Mucosa of gallbladder (tissue), 1 donor: ENCODE measurements around the gene GPC6. TPM values are rescaled to one million over a fixed set of nuclear protein-coding genes. Genes with fewer than 3 reads are reported as not detected.
"Not testable (repeated sequence)": the region's sequence is repeated elsewhere in the genome, so short reads cannot be mapped to it uniquely, and the experiment has no call there.

ENCODE experiments used
- DNase-seq: peaks from one replicate; pipeline ENCODE4 v3.0.0-alpha.2; 2020; ENCODE audit warnings: low spot score
- total RNA-seq: library from RNA; stranded (reverse); gene quantifications from one replicate; pipeline ENCODE4 v1.2.1, GENCODE V29; 2021
- donor health status: DM: no; HTN: no; CAD: no.

GPC6 gene
- 24.0 TPM for total RNA-seq

DNA sequence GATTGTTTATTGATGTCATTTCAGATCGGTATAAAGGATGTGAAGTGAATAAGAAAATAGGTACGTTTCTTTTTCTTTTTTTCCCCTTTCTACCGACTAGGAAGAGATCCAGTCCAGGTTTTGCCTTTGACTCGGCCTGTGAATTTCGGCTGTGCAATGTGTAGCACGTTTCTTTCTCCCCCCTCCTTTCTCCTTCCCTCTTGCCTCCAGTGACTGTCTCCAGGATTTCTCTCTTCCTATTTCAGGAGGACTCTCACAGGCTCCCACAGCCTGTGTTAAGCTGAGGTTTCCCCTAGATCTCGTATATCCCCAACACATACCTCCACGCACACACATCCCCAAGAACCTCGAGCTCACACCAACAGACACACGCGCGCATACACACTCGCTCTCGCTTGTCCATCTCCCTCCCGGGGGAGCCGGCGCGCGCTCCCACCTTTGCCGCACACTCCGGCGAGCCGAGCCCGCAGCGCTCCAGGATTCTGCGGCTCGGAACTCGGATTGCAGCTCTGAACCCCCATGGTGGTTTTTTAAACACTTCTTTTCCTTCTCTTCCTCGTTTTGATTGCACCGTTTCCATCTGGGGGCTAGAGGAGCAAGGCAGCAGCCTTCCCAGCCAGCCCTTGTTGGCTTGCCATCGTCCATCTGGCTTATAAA, at the start of gene GPC6:
Gene GPC6 (plus strand): TSS at position 185 of the 657 bp plus-strand sequence.
- peak; percentile 48 for DNase-seq

DNA sequence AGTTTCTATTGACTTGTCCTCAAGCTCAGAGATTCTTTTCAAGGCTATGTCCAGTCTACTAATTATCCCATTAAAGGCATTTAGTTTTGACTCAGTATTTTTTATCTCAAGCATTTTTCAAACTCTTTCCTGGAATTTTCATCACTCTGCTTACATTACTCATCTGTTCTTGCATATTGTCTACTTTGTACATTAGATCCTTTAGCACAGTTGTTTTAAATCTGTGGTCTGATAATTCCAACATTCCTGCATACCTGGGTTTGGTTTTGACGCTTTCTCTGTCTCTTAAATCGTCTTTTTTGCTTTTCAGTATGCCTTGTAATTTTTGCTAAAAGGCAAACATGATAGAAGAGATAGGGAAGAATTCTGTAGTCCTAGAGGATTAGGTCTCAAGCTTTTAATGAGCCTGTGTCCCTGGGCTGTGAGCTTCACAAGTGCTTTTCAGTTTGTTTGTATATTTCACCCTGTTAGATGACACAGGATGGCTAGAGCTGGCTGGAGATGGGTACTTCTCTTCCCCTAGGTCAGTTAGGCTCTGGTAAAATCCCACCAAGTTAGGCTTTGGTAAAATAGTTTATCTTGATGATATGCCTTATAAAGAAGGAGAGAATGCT, 46.1 kb upstream of the GPC6 start:
- DNase-seq: no peak

DNA sequence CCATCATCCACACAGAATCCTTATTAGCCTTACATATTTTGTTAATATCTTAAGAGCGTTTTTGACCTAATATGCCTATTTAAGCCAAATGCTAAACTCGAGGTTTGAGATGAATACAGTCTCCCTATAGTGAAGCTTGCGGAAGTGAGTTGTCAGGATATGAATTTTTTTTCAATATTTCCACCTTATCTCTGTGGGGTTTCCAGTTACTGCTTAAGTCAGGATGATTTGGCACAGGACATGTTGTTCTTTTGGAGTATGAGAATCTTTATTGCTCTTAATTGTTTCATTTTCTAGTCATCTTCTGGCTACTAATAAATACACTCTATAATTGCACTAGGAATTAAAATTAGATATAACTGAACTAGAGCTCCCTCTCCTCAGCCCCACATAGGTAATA, 44.2 kb upstream of the GPC6 start:
- DNase-seq: no peak

DNA sequence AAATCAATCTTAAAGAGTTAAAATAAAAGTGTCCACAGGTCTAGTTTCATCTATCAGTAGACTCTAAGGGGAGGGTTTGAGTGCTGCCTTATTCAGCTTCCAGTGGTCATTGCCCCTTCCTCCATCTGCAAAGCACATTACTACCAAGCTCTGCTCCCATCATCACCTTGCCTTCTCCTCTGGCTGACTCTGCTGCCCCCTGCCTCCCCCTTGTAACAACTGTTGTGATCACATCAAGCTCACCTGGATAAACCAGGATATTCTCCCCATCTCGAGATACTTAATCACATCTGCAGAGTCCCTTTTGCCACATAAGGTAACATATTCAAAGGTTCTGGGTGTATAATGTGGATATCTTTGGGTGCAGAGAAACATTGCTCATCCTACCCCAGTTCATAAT, 43.3 kb upstream of the GPC6 start:
- DNase-seq: no peak

DNA sequence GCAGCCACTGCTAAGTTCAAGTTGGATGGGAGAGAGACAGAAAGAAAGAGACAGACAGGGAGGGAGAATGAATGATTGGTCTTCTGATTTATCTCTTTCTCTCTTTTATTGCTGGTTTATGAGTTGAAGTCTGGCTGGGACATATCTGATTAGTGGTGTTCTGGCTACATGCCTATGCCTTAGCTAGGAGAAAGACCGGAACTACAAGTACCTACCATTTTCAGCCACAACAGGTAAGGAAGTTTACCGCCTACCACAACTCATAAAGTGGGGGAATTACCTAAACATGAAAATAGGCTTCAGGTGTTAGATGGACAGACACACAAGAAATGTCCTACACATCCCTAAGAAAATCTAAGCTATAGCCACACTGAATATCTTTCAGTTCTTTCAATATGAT, 36.6 kb upstream of the GPC6 start:
- DNase-seq: no peak

DNA sequence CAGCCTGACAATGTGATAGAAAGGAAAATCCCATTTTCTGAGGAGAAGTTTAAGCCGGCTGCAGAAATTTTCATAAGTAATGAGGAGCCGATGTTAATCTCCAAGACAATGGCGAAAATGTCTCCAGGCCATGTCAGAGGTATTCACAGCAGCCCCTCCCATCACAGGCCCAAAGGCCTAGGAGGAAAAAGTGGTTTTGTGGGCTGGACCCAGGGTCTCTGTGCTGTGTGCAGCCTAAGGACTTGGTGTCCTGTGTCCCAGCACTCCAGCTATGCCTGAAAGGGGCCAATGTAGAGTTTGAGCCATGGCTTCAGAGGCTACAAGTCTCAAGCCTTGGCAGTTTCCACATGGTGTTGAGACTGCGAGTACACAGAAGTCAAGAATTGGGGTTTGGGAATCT, 32.9 kb upstream of the GPC6 start:
- no peak for DNase-seq

DNA sequence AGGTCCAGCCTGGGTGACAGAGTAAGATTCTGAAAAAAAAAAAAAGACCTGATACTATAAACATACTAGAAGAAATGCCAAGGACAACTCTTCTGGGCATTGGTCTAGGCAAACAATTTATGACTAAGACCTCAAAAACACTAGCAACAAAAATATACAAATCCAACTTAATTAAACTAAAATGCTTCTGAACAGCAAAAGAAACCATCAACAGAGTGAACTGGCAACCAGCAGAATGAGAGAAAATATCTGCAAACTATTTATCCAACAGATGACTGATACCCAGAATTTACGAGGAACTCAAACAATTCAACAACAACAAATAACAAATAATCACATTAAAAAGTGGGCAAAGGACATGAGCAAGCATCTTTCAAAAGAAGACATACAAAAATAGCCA, 26.8 kb upstream of the GPC6 start:
- DNase-seq: no peak

DNA sequence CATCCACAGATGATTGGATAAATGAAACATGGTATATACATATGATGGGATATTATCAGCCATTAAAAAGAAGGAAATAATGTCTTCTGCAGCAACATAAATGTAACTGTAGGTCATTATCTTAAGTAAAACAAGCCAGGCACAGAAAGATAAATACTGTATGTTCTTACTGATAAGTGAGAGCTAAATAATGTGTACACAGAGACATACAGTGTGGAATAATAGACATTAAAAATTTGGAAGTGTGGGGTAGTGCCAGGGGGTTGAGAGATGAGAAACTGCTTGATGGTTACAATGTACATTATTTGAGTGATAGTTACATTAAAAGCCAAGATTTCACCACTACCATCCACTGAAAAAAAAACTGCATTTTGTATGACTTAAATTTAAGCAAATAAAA, 26.0 kb upstream of the GPC6 start:
- DNase-seq: no peak

DNA sequence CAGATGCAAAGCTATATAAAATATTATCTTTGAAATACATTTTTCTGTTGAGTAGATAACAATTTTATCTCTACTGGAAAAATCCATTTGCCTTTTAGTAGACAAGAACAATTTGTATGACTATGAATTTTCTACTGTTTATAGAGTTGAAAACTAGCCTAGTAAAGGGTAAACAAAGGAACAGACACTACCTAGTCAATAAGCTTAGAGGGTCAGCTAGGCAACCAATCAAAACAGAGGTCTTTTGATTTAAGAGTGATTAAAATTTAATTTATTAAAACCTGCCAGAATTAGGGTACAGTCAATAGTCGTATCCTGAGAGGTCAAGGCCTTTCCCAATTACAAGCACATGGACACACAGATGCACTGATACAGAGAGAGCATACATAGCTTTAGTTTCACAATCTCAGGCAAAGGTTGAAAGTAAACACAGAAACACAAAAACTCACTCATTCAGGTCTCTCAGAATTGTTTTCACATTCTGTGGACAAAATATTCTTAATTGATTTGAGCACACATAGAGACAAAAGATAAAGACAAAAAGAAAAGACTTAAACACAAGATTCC, 24.5 kb upstream of the GPC6 start:
- no peak for DNase-seq

DNA sequence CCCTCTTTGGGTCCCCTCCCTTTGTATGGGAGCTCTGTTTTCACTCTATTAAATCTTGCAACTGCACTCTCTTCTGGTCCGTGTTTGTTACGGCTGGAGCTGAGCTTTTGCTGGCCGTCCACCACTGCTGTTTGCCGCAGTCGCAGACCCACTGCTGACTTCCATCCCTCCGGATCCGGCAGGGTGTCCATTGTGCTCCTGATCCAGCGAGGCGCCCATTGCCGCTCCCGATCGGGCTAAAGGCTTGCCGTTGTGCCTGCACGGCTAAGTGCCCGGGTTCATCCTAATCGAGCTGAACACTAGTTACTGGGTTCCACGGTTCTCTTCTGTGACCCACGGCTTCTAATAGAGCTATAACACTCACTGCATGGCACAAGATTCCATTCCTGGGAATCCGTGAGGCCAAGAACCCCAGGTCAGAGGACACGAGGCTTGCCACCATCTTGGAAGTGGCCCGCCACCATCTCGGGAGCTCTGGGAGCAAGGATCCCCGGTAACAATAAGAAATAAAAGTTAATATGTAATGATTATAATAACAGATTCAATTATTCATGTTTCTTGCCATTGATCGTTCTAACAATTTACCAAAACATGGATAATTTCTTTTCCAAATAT, 19.7 kb upstream of the GPC6 start:
- DNase-seq: not testable (repeated sequence)

DNA sequence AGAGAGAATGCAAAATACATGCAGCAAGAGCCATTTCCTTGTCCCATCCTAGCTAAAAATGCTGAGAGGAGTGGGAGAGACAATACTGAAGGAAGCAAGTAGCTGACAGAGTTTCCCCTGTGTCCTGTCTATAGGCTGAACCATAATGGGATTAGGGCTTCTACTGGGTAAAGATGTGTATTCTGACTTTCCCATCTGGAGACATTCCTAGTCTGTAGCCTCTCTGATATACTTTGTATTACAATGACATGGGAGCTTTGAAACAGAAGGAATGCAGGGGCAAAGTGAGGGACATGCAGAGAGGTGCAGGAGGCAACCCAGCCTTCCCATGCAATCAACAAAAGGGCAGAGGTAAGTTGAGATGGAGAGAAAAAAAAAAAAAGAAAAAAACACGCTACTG, 10.5 kb upstream of the GPC6 start:
- no peak for DNase-seq

DNA sequence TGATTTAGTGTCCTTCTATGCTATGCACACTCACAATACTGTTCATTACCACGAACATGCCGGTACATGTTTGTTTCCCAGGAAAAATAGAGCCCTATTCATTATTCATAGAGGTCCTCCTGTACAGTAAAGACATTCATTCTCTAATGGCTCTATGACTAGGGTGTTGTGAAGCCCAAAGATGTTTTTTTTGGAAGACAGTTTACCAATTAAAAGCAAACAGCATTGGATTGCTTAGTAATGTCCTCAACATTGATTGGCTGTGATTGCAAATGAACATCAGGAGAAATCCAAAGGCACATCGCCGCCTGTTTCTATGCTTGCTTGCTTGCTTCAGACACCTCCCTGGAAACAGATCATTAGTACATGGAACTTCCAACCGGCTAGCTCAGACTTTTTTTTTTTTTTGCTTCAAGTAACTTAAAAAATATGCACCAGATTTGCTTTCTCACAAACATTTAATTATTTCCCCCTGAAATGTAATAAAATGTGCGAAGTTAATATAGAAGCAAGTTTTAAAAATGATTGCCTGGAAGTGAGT, 8.8 kb upstream of the GPC6 start:
- no peak for DNase-seq

DNA sequence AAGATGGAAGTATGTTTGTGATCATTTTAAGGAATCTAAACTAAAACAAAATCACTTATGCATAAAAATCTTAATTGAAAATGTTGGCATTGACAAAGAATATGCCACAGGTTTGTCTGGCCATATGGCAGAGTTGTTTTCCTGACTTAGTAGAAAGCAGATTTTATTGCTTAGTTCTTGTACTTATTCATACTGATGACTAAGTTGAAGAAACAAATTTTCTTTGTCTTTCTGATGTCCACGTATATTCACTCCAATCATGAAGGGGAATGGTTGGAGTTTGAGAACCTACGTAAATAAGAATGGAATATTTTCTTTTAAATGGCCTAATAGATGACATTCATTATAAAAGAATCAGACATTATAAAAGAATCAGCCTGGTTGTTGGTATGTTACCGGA, 8.0 kb upstream of the GPC6 start:
- no peak for DNase-seq

DNA sequence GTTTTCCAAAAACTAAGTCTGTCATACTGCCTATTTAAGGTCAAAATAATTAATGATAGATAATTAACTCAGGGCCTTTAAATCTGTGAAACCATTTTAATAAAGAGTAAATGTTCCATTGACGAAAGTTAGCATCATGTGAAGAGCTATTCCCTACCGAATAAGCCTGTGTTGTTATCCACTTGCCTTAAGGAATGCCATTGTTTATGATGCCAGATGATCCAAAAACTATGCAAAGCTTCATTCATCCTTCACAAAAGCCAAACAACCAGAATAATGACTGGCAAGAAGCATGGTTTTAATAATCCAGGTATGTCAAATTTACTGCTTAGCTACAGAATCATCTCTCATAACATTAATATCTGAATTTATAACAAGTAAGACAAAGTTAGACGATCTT, 6.5 kb upstream of the GPC6 start:
- no peak for DNase-seq

DNA sequence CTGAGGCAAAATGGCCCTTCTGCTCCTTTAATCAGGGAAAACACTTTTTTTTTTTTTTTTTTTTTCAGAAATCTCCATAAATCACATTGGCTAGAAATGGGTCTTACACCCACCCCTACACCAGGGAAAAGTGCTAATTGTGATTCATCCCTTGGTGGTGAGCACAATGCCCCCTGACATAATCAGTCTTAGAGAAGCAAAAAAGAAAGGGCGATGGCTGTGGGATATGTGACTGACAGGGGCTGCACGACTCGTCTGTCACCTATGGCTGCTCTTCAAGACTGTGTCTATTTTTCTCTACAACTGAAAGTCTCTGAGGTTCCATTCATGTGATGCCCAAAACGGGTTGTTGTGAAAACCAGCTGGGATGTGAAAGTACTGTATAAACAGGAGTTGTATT, 3.6 kb upstream of the GPC6 start:
- no peak for DNase-seq

DNA sequence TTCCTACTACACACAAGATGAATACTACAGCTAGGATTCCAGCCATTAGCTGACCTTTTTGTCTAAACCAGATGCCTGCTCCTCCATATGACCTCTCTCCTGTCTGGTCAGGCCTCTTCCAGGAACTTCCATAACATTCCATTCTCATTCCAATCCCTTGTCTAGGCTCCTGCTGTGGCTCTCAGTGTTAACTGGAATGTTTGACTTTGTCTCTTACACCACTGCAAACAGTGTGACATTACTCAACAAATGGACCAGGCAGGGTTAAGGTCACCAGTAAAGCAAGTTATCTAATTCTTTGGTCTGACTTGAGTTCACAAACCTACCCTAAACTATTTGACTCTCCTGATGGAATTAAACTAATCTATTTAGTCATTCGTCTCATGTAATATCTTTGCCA, 2.1 kb upstream of the GPC6 start:
- DNase-seq: no peak

DNA sequence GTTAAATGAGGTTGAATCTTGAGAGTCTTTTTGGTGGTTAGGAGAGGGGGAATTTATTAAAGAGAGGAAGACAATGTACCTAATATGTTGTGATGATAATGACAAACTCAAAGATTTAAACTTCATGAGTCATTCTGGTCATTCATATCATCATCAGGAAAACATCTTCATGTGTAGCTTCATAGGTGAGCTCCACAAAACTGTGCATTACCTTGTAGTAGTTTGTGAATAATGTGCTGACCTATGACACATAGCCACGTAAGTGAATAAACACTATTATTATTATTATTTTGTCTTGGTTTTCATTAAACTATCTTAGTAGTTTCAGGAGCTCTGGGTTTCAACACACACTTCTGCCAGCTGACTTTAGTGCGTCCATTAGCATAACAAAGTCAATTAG, 997 bp upstream of the GPC6 start:
- no peak for DNase-seq

DNA sequence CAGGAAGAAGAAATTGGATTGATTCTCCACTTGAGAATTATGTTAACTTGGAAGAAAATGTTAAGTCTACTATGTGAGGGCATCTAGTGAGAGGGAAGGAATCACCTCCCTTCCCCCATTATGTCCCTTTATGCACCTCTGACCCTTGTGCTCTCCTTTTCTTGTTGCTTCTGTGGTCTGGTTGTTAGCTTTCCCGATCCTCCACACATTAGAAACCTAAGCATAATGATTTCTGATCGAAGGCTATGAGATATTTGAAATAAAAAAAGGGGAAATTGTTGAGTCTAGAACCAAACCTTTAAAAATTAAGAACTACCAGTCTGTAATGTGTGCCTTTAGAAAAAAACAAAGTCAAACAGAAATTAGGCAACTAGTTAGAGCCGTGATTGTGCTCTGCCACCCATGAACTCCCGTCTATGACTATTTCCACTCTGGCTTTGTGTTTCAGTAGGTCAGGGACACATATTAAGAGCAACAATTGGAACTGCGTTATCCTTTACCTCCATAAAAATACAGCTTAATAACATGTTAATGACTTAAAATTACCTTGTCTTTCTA, 463 bp upstream of the GPC6 start:
- DNase-seq: no peak

DNA sequence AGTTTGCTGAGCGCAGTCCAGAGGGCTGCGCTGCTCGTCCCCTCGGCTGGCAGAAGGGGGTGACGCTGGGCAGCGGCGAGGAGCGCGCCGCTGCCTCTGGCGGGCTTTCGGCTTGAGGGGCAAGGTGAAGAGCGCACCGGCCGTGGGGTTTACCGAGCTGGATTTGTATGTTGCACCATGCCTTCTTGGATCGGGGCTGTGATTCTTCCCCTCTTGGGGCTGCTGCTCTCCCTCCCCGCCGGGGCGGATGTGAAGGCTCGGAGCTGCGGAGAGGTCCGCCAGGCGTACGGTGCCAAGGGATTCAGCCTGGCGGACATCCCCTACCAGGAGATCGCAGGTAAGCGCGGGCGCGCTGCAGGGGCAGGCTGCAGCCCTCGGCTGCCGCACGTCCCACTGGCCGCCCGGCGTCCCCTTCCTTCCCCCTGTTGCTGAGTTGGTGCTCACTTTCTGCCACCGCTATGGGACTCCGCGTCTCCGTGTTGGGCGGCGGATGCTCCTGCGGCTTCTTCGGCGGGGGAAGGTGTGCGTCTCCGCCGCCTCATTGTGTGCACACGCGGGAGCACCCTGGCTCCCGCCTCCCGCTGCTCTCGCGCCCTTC, 772 bp downstream of the GPC6 start:
- no peak for DNase-seq

DNA sequence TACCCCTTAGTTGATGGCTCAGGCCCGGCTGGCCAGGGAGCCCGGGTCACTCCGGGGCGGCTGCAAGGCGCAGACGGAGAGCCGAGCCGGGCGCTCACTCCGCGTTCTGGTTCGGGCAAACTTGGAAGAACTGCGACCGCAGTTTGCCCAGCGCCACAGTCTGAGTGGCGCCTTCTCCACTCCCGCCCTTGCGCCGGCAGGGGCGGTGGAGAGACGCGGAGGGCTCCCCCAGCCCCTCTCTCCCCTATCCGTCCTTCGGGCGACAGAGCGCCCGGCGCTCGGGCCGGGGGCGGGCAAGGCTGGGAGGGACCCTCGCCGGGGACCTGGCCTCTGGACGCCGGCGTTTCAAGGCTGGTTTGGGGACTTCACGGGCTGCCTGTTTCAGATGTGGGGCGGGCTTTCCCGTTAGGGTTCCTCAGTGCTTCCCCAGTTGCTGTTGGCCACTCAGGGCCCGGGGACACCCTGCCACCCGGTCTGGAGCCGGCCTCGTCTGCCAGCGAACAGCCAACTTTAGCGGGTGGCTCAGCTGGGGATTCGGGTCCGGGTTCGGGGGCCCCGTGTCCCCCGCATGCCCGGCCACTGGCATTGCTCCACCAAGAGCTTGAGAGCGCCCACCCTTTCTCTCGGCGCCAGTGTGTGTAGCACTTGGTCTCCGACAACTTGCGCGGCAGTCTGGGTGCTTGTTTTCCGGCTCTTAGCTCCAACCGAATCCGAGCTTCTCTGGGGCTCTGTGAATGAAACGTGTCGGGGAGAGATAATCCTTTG, 1.5 kb downstream of the GPC6 start:
- peak; percentile 23 for DNase-seq

DNA sequence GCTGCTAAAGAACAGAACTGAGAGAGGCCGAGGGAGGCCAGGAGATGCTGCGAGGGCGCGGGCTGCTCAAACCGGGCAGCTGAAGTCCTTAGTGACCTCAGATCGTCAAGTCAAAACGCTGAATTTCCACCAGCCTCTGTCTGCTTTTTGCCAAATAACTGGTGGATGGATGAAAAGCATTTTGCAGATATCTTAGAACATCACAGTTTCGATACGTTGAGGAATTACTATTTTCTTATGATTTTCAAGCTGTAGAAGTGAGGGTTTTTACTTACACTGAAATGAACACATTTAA, 2.0 kb downstream of the GPC6 start:
- no peak for DNase-seq
